OCI-LY7 (cell line): ENCODE measurements around the gene USH2A. TPM values are rescaled to one million over a fixed set of nuclear protein-coding genes. Genes with fewer than 3 reads are reported as not detected.

Experiments
- BruUV-seq: library from RNA; stranded (reverse); fragments of 400-500 nt; replicated peaks from 2 replicates; lab custom pipeline; 2021; lab: Mats Ljungman, UMichigan
- CTCF ChIA-PET: fragments of 300-600 bp; sonication (Branson Sonifier 250); formaldehyde crosslinking; loops from one replicate; lab custom pipeline; 2022; ENCODE audit warnings: antibody characterized with exemption; ENCODE audit not compliant: unreplicated experiment; lab: Charles Lee
- POLR2A ChIA-PET: fragments of 300-600 bp; sonication (Branson Sonifier 250); formaldehyde crosslinking; loops from one replicate; lab custom pipeline; 2022; ENCODE audit warnings: antibody characterized with exemption; lab: Charles Lee
- DNase-seq: peaks from one replicate; pipeline ENCODE4 v3.0.0-alpha.2; 2015; ENCODE audit warnings: low spot score
- H2AFZ ChIP-seq: fragments of 200-600 bp; sonication (generic), shearing (Covaris generic); 2 replicates; pipeline ENCODE4 v1.6.1; 2014; ENCODE audit warnings: mild to moderate bottlenecking, antibody characterized with exemption, low read length, moderate library complexity
- H3K27ac ChIP-seq: fragments of 200-600 bp; sonication (generic); 2 replicates; pipeline ENCODE4 v1.5.1; 2014; ENCODE audit warnings: mixed run types, low read depth, mild to moderate bottlenecking, moderate library complexity, low read length, inconsistent platforms; ENCODE audit not compliant: poor library complexity, severe bottlenecking
- H3K36me3 ChIP-seq: fragments of 200-600 bp; sonication (generic); 2 replicates; pipeline ENCODE4 v1.6.1; 2014; ENCODE audit warnings: mild to moderate bottlenecking, antibody characterized with exemption, low read length, moderate library complexity, mixed read lengths; ENCODE audit not compliant: insufficient read depth
- H3K4me1 ChIP-seq: fragments of 200-600 bp; sonication (generic); 2 replicates; pipeline ENCODE4 v1.5.1; 2014; ENCODE audit warnings: mild to moderate bottlenecking, low read length; ENCODE audit not compliant: insufficient read depth, poor library complexity, severe bottlenecking
- H3K4me2 ChIP-seq: fragments of 200-600 bp; sonication (generic); 2 replicates; pipeline ENCODE4 v1.6.1; 2014; ENCODE audit warnings: mild to moderate bottlenecking, low read length
- H3K4me3 ChIP-seq: fragments of 200-600 bp; sonication (generic); 2 replicates; pipeline ENCODE4 v1.5.1; 2014; ENCODE audit warnings: mild to moderate bottlenecking, low read depth, low read length; ENCODE audit not compliant: poor library complexity, severe bottlenecking
- H3K79me2 ChIP-seq: fragments of 200-600 bp; sonication (generic); 2 replicates; pipeline ENCODE4 v1.6.1; 2016; ENCODE audit warnings: low read depth, mild to moderate bottlenecking, low read length, moderate library complexity, mixed read lengths; ENCODE audit not compliant: insufficient read depth
- H3K9me2 ChIP-seq: fragments of 200-600 bp; sonication (generic); 2 replicates; pipeline ENCODE4 v1.6.1; 2016; ENCODE audit warnings: mild to moderate bottlenecking, low read length, mixed read lengths; ENCODE audit not compliant: insufficient read depth
- H3K9me3 ChIP-seq: fragments of 200-600 bp; sonication (generic); 2 replicates; pipeline ENCODE4 v1.6.1; 2014; ENCODE audit warnings: mild to moderate bottlenecking, mixed run types, low read length, mixed read lengths
- H4K20me1 ChIP-seq: fragments of 200-600 bp; sonication (generic); 2 replicates; pipeline ENCODE4 v1.6.1; 2014; ENCODE audit warnings: mild to moderate bottlenecking, antibody characterized with exemption, low read length, moderate library complexity, mixed read lengths; ENCODE audit not compliant: insufficient read depth
- CTCF ChIP-seq: fragments of 200-600 bp; sonication (generic); conservative IDR thresholded peaks from 2 replicates; pipeline ENCODE4 v1.5.1; 2014; ENCODE audit warnings: mild to moderate bottlenecking, antibody characterized with exemption, low read length, moderate library complexity, mixed read lengths
- EZH2phosphoT487 ChIP-seq: fragments of 200-600 bp; sonication (generic); IDR thresholded peaks from 2 replicates; pipeline ENCODE4 v1.6.1; 2018; ENCODE audit warnings: low read depth, borderline replicate concordance, mild to moderate bottlenecking, mixed run types, antibody characterized with exemption, low read length, moderate library complexity, mixed read lengths
- intact Hi-C: fragments of 100-400 bp; cut with micrococcal nuclease; formaldehyde crosslinking; loops from one replicate; pipeline ENCODE4 v1.10.0; 2022; ENCODE audit not compliant: unreplicated experiment
- total RNA-seq, 2 experiments: library from RNA; depleted of rRNA in 1 of 2; stranded (reverse); fragments of >200 nt in 1 of 2; shearing (Covaris generic) in 1 of 2; gene quantifications; 2 replicates each; pipeline ENCODE4 v1.2.3, GENCODE V29; 2014 to 2022

Gene USH2A
- total RNA-seq, 2 experiments from 2014 or later: not detected

GRCh38 chr1:216095400-216095799 lies 327.8 kb downstream of the USH2A start:
- no peaks in the 10 kb centered on the region for H3K9me2 ChIP-seq
- H3K4me3 ChIP-seq: no peak overlapping the region
- no peak overlapping the region for H2AFZ ChIP-seq
- intact Hi-C loops: no loop called here
- no peak for TF ChIP-seq EZH2phosphoT487
- no peak for TF ChIP-seq CTCF
- no peaks in the 10 kb centered on the region for H3K9me3 ChIP-seq
- no peak overlapping the region for H3K27ac ChIP-seq
- CTCF ChIA-PET: no interaction called here
- H4K20me1 ChIP-seq: no peaks in the 10 kb centered on the region
- H3K36me3 ChIP-seq: no peaks in the 10 kb centered on the region
- no peaks in the 10 kb centered on the region for H3K79me2 ChIP-seq
- DNase-seq: no peak
- no TSS peak for BruUV-seq
- POLR2A ChIA-PET: no interaction called here
- H3K4me2 ChIP-seq: no peak overlapping the region
- no peaks in the 10 kb centered on the region for H3K4me1 ChIP-seq

GRCh38 chr1:216090556-216090955 lies 332.7 kb downstream of the USH2A start:
- no peak for DNase-seq
- intact Hi-C loops: no loop called here
- H3K36me3 ChIP-seq: no peaks in the 10 kb centered on the region
- ChIA-PET POLR2A (no interaction called here), CTCF (no interaction called here)
- no peak overlapping the region for H3K4me2 ChIP-seq
- no peaks in the 10 kb centered on the region for H3K79me2 ChIP-seq
- no peak overlapping the region for H3K4me3 ChIP-seq
- no peak overlapping the region for H3K27ac ChIP-seq
- TF ChIP-seq CTCF (no peak), EZH2phosphoT487 (no peak)
- H3K4me1 ChIP-seq: no peaks in the 10 kb centered on the region
- no peaks in the 10 kb centered on the region for H3K9me3 ChIP-seq
- no peaks in the 10 kb centered on the region for H3K9me2 ChIP-seq
- no peak overlapping the region for H2AFZ ChIP-seq
- H4K20me1 ChIP-seq: no peaks in the 10 kb centered on the region
- no TSS peak for BruUV-seq

GRCh38 chr1:216086678-216087077 lies 336.6 kb downstream of the USH2A start:
- no peaks in the 10 kb centered on the region for H4K20me1 ChIP-seq
- no peaks in the 10 kb centered on the region for H3K4me1 ChIP-seq
- ChIA-PET CTCF (no interaction called here), POLR2A (no interaction called here)
- H3K9me2 ChIP-seq: no peaks in the 10 kb centered on the region
- no peak overlapping the region for H3K4me2 ChIP-seq
- H3K36me3 ChIP-seq: no peaks in the 10 kb centered on the region
- H3K79me2 ChIP-seq: no peaks in the 10 kb centered on the region
- no peak overlapping the region for H3K4me3 ChIP-seq
- H3K27ac ChIP-seq: no peak overlapping the region
- intact Hi-C loops: no loop called here
- H3K9me3 ChIP-seq: no peaks in the 10 kb centered on the region
- DNase-seq: no peak
- no TSS peak for BruUV-seq
- H2AFZ ChIP-seq: no peak overlapping the region
- TF ChIP-seq EZH2phosphoT487: no peak
- TF ChIP-seq CTCF: no peak
